HG03097 (cell line): ENCODE measurements around the gene CCNA2.
A peak's percentile ranks its signal among the peaks of the same experiment; 100 is the strongest.

ENCODE experiments used
- ATAC-seq: cut with Tn5 transposase; IDR thresholded peaks from one replicate; pipeline ENCODE4 v1.9.1; 2021; ENCODE audit not compliant: unreplicated experiment, low FRiP score

The CCNA2 gene

DNA sequence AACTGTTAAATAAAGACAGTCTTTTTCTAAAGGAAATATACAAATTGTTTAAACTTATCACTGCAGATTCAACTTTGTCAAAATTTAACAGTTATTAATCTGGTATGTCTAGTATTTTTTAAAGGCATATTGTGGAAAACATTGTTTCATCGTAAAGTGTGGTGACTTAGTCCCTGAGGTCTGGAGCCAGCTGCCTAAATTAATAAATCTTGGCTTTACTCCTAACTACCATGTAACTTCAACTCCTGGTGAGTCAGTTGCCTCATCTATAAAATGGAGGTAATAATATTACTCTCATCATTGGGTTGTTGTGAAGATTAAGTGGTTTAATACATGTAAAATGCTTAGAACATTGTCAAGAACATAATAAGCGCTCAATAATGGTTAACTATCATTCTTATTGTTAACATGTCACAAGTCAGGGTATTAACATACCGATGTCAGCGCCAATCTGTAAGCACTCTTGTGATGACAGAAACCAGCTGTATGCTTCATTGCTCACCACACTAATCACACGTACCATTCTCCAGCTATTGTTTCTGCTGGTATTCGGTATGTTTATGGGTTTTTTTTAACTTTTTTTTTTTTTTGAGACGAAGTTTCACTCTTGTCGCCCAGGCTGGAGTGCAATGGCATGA, 44.6 kb downstream of the CCNA2 start:
- no peak for ATAC-seq

DNA sequence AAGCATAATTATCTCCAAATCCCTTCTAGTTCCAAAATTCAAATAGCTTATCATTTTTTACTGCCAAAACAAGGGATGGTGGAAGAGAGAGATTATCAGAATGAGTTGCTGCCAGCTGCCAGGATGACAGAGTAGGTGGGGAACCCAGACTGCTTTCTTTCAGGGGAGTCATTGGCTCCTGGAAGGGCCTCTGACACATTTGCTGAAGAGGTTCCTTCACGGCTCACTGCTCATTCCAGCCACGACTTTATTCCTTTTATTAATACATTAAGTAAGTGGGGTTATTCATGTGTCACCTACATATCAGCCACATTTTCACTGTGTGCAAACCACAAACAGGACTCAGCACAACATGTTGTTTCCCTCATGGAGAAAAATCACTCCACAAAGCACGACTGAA, 46.1 kb downstream of the CCNA2 start:
- peak; percentile 47 for ATAC-seq

DNA sequence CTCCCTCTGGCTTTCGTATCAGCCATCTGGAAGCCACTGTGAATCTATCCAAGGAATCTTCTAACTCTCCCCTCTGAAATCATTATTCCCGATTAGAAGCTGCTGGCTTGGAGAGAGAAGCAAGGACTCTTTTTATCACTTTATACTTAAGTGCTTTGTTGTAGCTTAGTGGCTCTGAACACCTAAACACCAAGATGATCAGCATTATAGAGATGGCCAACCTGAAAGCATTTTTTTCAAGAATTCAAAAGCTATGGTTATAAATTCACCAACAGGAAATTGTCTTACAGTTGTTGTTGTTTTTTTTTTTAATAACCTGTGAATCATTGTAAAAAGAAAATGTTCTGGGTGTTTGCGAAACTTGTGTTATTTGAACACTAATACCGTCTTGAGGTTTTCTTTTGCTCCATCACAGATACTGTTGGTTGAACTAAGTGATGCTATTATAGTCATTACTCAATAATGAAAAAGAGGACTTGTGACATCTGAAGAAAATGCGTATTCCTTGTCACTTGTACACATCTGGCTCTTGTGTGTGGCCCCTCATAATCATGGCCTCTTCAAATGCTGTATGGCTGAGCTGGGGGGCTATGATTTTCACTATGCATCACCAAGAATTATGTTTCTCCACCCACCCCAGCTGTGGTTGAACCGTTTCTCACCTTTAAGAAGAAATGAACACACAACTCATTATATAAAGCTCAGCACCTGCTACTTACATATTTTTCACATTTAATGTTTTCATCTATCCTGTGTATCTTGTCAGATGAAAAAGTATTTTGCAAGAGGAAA, 46.9 kb downstream of the CCNA2 start:
- ATAC-seq, result no peak

DNA sequence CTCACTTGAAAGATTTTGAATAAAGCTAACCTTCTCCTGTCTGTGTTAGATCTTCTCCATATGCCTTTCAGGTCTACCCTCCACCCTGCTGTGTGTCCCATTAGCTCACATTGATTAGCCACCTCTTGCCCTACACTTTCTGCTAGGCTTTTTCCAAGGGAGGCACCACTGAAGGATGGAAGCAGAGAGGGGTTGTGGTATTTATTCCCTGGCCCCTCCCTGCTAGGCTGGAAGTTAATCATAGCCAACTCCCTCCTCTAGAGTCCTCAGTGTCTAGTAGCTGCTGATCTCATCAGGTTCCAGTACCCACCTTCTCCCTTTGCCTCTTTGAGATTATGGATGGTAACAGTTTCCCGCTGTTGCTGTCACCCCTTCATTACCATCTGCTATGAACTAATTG, 49.8 kb downstream of the CCNA2 start:
- no peak for ATAC-seq

DNA sequence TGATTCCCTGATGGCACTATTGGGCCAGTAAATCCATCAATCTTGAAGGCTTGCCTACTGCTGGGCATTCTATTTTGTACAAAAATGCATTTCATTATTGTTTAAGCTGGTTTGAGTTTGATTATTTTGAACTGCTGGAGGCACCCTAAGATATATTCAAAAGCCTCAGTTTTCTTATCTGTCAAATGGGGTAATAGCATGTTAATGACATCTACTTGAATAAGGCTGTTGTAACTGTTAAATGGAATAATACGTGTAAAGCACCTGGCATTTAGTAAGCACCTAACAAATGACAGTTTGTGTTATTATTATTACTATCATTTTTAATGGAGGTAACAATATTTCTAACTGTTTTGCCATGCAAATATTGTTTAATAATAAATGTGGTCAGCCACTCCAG, 51.8 kb downstream of the CCNA2 start:
- no peak for ATAC-seq

DNA sequence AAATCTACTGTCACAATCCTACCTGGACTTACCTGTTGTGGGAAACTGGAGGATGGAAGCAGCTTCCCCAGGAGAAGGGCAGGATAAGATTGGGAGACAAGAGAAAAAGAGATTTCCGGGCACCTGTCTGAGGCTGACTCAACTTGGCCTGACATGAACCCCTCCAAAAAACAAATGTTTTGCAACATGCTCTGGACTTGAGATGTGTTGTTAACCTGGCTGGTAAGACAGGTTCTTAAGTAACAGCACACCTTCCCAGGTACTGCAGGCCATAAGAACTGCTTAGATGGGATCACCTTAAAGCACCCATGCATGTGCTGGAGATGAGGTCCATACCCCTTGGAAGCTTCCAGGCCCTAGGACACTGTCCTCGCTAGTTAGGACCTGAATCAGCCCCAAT, 54.3 kb downstream of the CCNA2 start:
- no peak for ATAC-seq

DNA sequence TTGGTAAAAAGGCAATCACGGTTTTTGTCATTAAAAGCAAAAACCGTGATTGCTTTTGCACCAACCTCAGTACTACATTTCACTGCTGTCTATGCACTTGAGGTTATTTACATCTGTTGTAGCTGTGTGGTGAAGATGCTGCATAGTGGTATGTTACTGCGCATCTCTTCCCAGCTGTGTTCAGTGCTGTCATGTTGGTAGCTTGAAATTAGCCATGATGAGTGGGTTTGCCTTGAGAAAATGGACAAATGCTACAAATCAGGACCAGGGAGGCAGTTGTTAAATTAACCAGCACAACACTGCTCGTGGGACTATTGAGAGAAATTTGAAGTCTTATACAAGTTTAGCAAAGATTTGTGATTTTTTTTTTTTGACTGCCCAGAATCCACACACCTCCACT, 56.5 kb downstream of the CCNA2 start:
- no peak for ATAC-seq
